H9 (cell line): ENCODE results near the gene WDR82. TPM values are rescaled to one million over a fixed set of nuclear protein-coding genes. Genes with fewer than 3 reads are reported as not detected.

Experiments used
- DNase-seq: peaks from one replicate; pipeline ENCODE4 v3.0.0-alpha.2; 2017
- H2AFZ ChIP-seq: one replicate; pipeline ENCODE4 v1.6.1; 2013; ENCODE audit warnings: mild to moderate bottlenecking, low read length, control low read depth, moderate library complexity
- H2AK5ac ChIP-seq: 2 replicates; pipeline ENCODE4 v1.6.1; 2013; ENCODE audit warnings: low read length, control low read depth, mixed read lengths; ENCODE audit not compliant: insufficient read length
- H2BK120ac ChIP-seq: one replicate; pipeline ENCODE4 v1.6.1; 2013; ENCODE audit warnings: low read depth, mild to moderate bottlenecking, low read length, control low read depth, inconsistent platforms; ENCODE audit not compliant: poor library complexity, severe bottlenecking
- H2BK12ac ChIP-seq: 2 replicates; pipeline ENCODE4 v1.6.1; 2013; ENCODE audit warnings: low read length, control low read depth, mixed read lengths, low read depth; ENCODE audit not compliant: insufficient read length
- H2BK15ac ChIP-seq: 2 replicates; pipeline ENCODE4 v1.6.1; 2013; ENCODE audit warnings: low read depth, low read length, control low read depth
- H2BK20ac ChIP-seq: one replicate; pipeline ENCODE4 v1.6.1; 2013; ENCODE audit warnings: low read depth, mild to moderate bottlenecking, low read length, control low read depth, inconsistent platforms; ENCODE audit not compliant: poor library complexity, severe bottlenecking
- H2BK5ac ChIP-seq: 2 replicates; pipeline ENCODE4 v1.6.1; 2013; ENCODE audit warnings: low read length, control low read depth, mixed read lengths; ENCODE audit not compliant: insufficient read length
- H3K14ac ChIP-seq: 2 replicates; pipeline ENCODE4 v1.6.1; 2013; ENCODE audit warnings: low read length, control low read depth; ENCODE audit not compliant: insufficient read depth
- H3K18ac ChIP-seq: 2 replicates; pipeline ENCODE4 v1.6.1; 2013; ENCODE audit warnings: low read depth, mild to moderate bottlenecking, mixed read lengths, low read length, control low read depth; ENCODE audit not compliant: insufficient read length
- H3K23ac ChIP-seq: 2 replicates; pipeline ENCODE4 v1.6.1; 2013; ENCODE audit warnings: low read length, control low read depth, mixed read lengths, low read depth; ENCODE audit not compliant: insufficient read length
- H3K23me2 ChIP-seq: 2 replicates; pipeline ENCODE4 v1.6.1; 2013; ENCODE audit warnings: low read depth, mild to moderate bottlenecking, mixed read lengths, low read length, control low read depth; ENCODE audit not compliant: insufficient read length, poor library complexity, severe bottlenecking
- H3K27ac ChIP-seq: 2 replicates; pipeline ENCODE4 v1.5.1; 2013; ENCODE audit warnings: low read length, control low read depth, mixed read lengths, low read depth; ENCODE audit not compliant: insufficient read length
- H3K27me3 ChIP-seq: 2 replicates; pipeline ENCODE4 v1.6.1; 2013; ENCODE audit warnings: low read length, control low read depth, inconsistent platforms; ENCODE audit not compliant: insufficient read depth
- H3K4ac ChIP-seq: 2 replicates; pipeline ENCODE4 v1.6.1; 2013; ENCODE audit warnings: low read depth, mild to moderate bottlenecking, control low read depth, inconsistent platforms, low read length, moderate library complexity
- H3K4me1 ChIP-seq: 2 replicates; pipeline ENCODE4 v1.6.1; 2013; ENCODE audit warnings: low read length, control low read depth, inconsistent platforms; ENCODE audit not compliant: insufficient read depth
- H3K4me2 ChIP-seq: 2 replicates; pipeline ENCODE4 v1.6.1; 2013; ENCODE audit warnings: low read length, control low read depth, mixed read lengths; ENCODE audit not compliant: insufficient read length, insufficient read depth
- H3K56ac ChIP-seq: 2 replicates; pipeline ENCODE4 v1.6.1; 2013; ENCODE audit warnings: low read depth, mild to moderate bottlenecking, mixed read lengths, low read length, control low read depth; ENCODE audit not compliant: insufficient read length
- H3K79me1 ChIP-seq: 2 replicates; pipeline ENCODE4 v1.6.1; 2013; ENCODE audit warnings: low read depth, mild to moderate bottlenecking, moderate library complexity, low read length, control low read depth, inconsistent platforms; ENCODE audit not compliant: insufficient read depth, poor library complexity, severe bottlenecking
- H3K79me2 ChIP-seq: 2 replicates; pipeline ENCODE4 v1.6.1; 2013; ENCODE audit warnings: low read length, control low read depth, inconsistent platforms; ENCODE audit not compliant: insufficient read depth
- H3K9ac ChIP-seq: 2 replicates; pipeline ENCODE4 v1.6.1; 2013; ENCODE audit warnings: low read length, control low read depth, mixed read lengths; ENCODE audit not compliant: insufficient read length; ENCODE audit errors: extremely low read depth
- H3K9me3 ChIP-seq: one replicate; pipeline ENCODE4 v1.6.1; 2013; ENCODE audit warnings: low read depth, low read length, inconsistent platforms; ENCODE audit not compliant: control insufficient read depth
- H3T11ph ChIP-seq: one replicate; pipeline ENCODE4 v1.6.1; 2013; ENCODE audit warnings: mild to moderate bottlenecking, low read length, control low read depth, inconsistent platforms
- H4K20me1 ChIP-seq: one replicate; pipeline ENCODE4 v1.6.1; 2013; ENCODE audit not compliant: control insufficient read depth, insufficient read length, insufficient read depth
- H4K5ac ChIP-seq: 2 replicates; pipeline ENCODE4 v1.6.1; 2013; ENCODE audit warnings: low read depth, mild to moderate bottlenecking, mixed read lengths, low read length, control low read depth; ENCODE audit not compliant: insufficient read length
- H4K8ac ChIP-seq: replicated peaks from 2 replicates; pipeline ENCODE4 v1.6.1; 2013; ENCODE audit warnings: low read length, control low read depth, mixed read lengths, low read depth; ENCODE audit not compliant: insufficient read length
- H4K91ac ChIP-seq: 2 replicates; pipeline ENCODE4 v1.6.1; 2013; ENCODE audit warnings: low read depth, mild to moderate bottlenecking, moderate library complexity, mixed read lengths, low read length, control low read depth; ENCODE audit not compliant: insufficient read length
- H3K27ac Mint-ChIP-seq, 3 experiments: 2 replicates in 2 of 3; 3 replicates in 1 of 3; pipeline ENCODE4 v1.8.0; 2020 to 2021; ENCODE audit warnings: mixed read lengths in 3 of 3, mild to moderate bottlenecking in 1 of 3, moderate library complexity in 1 of 3
- H3K27me3 Mint-ChIP-seq: 2 replicates; pipeline ENCODE4 v1.8.0; 2021; ENCODE audit warnings: low read depth, mild to moderate bottlenecking, moderate library complexity, mixed read lengths
- H3K36me3 Mint-ChIP-seq, 3 experiments: 2 replicates in 2 of 3; 3 replicates in 1 of 3; pipeline ENCODE4 v1.8.0; 2020 to 2021; ENCODE audit warnings: low read depth in 3 of 3, mixed read lengths in 3 of 3; ENCODE audit not compliant: insufficient read depth in 1 of 3
- H3K4me1 Mint-ChIP-seq, 2 experiments: 2 replicates each; pipeline ENCODE4 v1.8.0; 2020; ENCODE audit warnings: mixed read lengths in 2 of 2
- H3K4me3 Mint-ChIP-seq, 2 experiments: 2 replicates in 1 of 2; 3 replicates in 1 of 2; pipeline ENCODE4 v1.8.0; 2020 to 2021; ENCODE audit warnings: mild to moderate bottlenecking in 2 of 2, mixed read lengths in 2 of 2, moderate library complexity in 1 of 2
- H3K9me3 Mint-ChIP-seq, 2 experiments: 2 replicates in 1 of 2; 3 replicates in 1 of 2; pipeline ENCODE4 v1.8.0; 2020; ENCODE audit warnings: mild to moderate bottlenecking in 2 of 2, mixed read lengths in 2 of 2, moderate library complexity in 1 of 2
- WGBS: extraction: QIAGEN DNeasy Blood & Tissue Kit; methylation state at CpG from one replicate; pipeline ENCODE4 v1.1.7; 2013; ENCODE audit warnings: missing lambda C conversion rate, low lambda C conversion rate, mixed read lengths; ENCODE audit not compliant: insufficient read length; ENCODE audit errors: extremely low coverage; 5-methylcytosine and 5-hydroxymethylcytosine counted together
- total RNA-seq: library from RNA; stranded (reverse); gene quantifications from 2 replicates; pipeline ENCODE4 v1.2.1, GENCODE V29; 2021
- TF ChIP-seq, protein P1 (sequence below): fragments of 200-600 bp; sonication (generic); conservative IDR thresholded peaks from 3 replicates; pipeline ENCODE4 v1.8.0; 2021; ENCODE audit warnings: antibody characterized with exemption, mild to moderate bottlenecking

WDR82 gene
- total RNA-seq, 1 experiment from 2014 or later, result 83.1 TPM

DNA sequence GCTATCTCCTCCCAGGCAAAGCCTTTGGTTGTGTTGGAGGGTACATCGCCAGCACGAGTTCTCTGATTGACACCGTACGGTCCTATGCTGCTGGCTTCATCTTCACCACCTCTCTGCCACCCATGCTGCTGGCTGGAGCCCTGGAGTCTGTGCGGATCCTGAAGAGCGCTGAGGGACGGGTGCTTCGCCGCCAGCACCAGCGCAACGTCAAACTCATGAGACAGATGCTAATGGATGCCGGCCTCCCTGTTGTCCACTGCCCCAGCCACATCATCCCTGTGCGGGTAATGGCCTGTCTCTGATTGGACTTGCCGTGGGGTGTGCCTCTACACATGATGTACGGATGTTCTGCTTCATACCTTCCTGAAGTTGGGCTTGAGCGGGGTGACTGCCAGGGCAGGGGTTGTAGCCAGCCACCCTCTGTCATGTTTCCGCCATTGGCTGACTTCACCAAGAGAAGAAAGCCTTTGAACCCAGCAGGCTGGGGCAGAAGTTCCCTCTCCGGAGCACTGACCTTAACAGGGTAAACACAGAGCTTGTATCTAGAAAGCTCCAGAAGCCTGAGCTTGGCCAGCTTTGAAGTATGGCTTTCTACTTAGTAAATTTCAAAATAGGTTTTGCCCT is 67.1 kb downstream of the WDR82 start:
- Histone ChIP-seq H2BK12ac (no peak overlapping the region), H2BK15ac (no peak overlapping the region), H3K4me1 (no peaks in the 10 kb centered on the region), H3K9me3 (no peaks in the 10 kb centered on the region), H2AFZ (no peak overlapping the region), H4K91ac (no peak overlapping the region), H2BK120ac (no peak overlapping the region), H3K79me1 (no peaks in the 10 kb centered on the region), H2BK5ac (no peak overlapping the region), H3K4ac (no peak overlapping the region), H4K5ac (no peak overlapping the region), H3K56ac (no peak overlapping the region), H3K23me2 (no peaks in the 10 kb centered on the region), H3K4me2 (no peak overlapping the region), H3K27me3 (no peaks in the 10 kb centered on the region), H3T11ph (no peak overlapping the region), H3K14ac (no peak overlapping the region), H4K8ac (no peak overlapping the region), H3K79me2 (no peaks in the 10 kb centered on the region), H3K18ac (no peak overlapping the region), H3K9ac (no peak overlapping the region), H2AK5ac (no peak overlapping the region), H4K20me1 (no peaks in the 10 kb centered on the region), H3K27ac (no peak overlapping the region), H2BK20ac (no peak overlapping the region), H3K23ac (no peak overlapping the region)
- Mint-ChIP-seq H3K27ac (no peak overlapping the region), H3K27me3 (no peaks in the 10 kb centered on the region), H3K4me1 (no peaks in the 10 kb centered on the region), H3K9me3 (no peaks in the 10 kb centered on the region), H3K36me3 (peaks cover 44 to 93% (median 89%) of the 10 kb centered on the region in 3 experiments; a peak in 6 of 7 replicates), H3K4me3 (no peak overlapping the region)
- no CpG with 5 or more reads among the region's 18 CpGs for WGBS
- DNase-seq, result no peak
- TF ChIP-seq, protein P1, sequence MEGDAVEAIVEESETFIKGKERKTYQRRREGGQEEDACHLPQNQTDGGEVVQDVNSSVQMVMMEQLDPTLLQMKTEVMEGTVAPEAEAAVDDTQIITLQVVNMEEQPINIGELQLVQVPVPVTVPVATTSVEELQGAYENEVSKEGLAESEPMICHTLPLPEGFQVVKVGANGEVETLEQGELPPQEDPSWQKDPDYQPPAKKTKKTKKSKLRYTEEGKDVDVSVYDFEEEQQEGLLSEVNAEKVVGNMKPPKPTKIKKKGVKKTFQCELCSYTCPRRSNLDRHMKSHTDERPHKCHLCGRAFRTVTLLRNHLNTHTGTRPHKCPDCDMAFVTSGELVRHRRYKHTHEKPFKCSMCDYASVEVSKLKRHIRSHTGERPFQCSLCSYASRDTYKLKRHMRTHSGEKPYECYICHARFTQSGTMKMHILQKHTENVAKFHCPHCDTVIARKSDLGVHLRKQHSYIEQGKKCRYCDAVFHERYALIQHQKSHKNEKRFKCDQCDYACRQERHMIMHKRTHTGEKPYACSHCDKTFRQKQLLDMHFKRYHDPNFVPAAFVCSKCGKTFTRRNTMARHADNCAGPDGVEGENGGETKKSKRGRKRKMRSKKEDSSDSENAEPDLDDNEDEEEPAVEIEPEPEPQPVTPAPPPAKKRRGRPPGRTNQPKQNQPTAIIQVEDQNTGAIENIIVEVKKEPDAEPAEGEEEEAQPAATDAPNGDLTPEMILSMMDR, result no peak
